HG03378 (cell line): ENCODE results near the gene TAF5L.
A peak's percentile ranks its signal among the peaks of the same experiment; 100 is the strongest.

Source experiments
- ATAC-seq: cut with Tn5 transposase; IDR thresholded peaks from one replicate; pipeline ENCODE4 v1.9.1; 2021; ENCODE audit warnings: mild to moderate bottlenecking, moderate library complexity; ENCODE audit not compliant: unreplicated experiment

Gene TAF5L

DNA sequence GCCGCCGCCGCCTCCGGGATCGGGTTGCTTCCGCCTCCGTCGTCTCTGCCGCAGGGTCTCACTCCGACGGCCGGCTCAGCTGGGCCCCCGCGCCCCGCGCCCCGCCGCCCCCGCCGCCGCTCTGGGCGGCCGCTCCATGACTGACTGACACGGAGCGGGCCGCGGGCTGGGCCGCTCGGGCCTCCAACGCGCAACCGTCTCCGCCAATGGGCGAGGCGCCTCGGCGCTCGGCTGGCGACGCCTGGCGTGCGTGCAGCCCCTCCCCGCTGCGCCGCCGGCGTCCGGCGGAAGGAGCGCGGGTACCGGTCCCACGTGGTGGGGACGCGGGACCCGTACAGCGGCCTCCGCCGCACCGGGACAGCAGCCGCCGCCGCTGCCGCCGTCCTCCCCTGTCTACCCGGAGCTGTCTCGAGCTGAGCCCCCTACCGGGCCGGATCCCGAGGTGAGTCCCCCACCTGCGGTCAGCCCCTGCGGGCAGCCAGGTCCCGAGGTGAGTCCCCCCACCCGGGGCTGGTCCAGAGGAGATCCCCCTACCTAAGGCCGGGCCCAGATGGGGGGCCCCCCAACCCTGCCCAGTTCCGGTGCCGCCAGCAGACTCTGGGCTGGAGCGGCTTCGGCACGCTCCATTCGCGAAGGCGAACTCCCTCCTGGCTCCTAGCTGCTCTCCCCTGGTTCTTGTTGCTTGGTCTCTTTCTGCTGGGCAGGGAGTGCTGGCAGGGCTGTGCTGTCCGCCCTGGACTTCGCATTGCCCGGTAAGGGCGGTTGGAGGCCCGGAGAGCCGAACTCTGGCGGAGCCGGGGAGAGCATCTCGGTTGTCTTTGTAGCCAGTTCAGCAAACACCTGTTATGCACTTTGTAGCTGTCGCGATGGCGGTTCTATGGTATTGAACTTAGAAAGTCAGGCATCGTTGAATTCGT lies at the start of gene TAF5L, which contains the start of gene URB2:
Gene TAF5L (minus strand): TSS at position 208 of the 917 bp plus-strand sequence. CDS start 11,640 bp downstream, outside the sequence.
Gene URB2 (plus strand): TSS at position 333 of the 917 bp plus-strand sequence. CDS start 1,387 bp downstream, outside the sequence.
- ATAC-seq = peak; percentile 59

DNA sequence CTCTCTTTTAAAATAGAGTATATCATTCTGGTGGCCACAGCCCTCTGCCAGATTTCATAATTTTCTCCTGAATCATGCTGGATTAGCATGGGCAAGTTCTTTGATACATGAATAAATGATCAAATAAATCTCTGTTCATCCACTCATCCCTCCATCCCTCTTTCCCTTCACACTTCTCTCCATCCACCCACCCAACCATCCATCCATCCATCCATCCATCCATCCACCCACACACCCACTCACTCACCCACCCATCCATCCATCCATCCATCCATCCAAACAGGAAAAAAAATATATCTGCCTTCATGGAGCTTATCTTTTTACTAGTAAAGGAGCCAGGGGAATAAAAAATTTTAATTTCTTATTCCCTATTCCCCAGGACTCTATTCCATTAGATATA lies 49.5 kb upstream of the TAF5L start:
- ATAC-seq = no peak

DNA sequence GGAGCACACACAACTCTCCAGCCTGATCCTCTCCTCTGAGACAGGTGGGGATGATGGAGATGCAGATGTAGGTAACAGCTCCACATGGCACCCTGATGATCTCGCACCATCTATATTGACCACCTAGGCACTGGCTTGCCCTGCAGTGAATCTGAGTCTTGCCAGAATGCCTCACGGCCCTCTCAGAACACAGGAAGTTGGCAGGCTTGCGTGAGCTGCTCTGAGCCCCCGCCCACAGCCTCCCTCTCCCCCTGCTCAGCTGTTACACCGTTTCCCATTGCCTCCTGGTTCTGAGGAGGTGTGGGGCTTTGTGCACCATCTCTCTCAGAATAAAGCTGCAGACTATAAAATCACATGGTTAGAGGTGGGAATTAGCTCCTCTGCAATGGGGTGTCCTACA lies 48.1 kb upstream of the TAF5L start:
- no peak for ATAC-seq

DNA sequence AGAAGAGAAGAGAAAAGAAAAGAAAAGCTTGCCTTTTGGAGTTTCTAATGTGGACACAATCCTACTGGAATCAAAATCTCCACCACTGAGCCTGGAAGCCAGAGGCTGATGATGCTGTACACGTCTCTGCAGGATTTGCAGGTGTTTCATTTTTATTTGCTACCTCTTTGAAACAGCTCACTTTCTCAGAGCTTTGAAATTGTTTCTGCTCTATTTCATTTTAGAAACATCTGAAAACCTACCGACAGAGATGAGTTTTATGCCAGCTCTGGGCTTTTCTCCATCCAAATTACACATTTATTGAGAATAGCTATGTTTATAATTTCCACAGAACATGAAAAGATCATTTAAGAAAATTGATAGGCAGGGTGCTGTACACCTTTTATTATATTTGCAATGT lies 46.3 kb upstream of the TAF5L start:
- ATAC-seq = no peak

- no peak for ATAC-seq
Measured at GRCh38 chr1:229671310-229671709, 45.4 kb upstream of the TAF5L start.

GRCh38 chr1:229669333-229669732 lies 43.4 kb upstream of the TAF5L start:
- ATAC-seq = no peak

- ATAC-seq = no peak
Measured at GRCh38 chr1:229666585-229666984, 40.7 kb upstream of the TAF5L start.

DNA sequence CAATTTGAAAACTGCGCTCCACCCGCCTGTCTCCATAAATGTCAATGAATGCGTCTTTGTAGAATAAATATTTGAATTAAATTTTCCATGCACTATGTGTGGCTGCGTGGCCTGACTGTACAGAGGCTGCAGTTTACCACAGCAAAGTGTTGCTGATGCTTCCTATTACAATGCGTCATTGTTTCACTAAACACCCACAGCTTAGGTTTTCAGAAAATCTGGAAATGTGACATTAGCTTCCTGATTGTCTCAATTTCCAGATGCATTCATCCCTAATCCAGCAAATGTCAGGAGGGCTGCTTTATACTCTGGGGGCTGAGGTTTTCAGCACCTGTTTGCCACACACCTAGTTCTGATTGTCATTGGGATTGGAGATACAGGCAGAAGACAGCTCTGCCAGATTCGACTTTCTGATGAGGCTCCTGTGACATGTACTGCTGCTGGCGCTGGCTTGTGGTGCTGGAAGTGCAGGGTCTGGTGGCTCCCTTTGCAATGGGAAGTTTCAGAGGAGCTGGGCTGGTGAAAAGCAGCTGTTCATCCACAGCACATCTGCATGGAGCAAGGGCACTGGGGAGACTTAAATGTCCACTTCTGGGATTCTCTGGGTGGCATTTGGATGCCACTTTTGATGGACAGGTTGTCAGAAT lies 40.1 kb upstream of the TAF5L start:
- ATAC-seq = no peak

DNA sequence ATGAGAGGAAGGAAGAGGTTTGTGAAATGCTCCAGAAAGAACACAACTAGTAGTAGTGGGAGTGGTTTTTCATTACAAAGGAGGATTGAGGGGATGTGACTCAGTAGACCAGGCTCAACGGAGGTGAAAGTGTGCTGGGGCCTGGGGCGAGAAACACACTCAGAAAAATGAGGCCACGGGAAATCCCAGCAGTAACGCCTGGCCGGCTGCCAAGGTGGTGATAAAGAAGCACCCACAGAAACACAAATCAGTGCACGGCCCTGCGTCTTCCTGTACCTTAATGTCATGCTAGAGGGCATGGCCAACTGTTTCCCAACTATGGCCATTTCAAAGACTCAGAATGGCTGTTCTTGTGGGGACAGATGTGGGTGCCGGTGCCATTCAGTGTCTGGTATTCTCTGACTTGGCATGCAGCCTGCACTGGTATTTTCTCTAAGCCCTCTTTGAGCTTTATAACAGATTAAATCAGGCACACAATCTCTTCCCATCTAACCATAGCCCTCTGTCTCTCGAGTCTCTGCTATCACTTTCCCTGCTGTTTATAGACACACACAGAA lies 38.3 kb upstream of the TAF5L start:
- ATAC-seq = peak; percentile 56

GRCh38 chr1:229661897-229662296 lies 36.0 kb upstream of the TAF5L start:
- ATAC-seq = no peak

DNA sequence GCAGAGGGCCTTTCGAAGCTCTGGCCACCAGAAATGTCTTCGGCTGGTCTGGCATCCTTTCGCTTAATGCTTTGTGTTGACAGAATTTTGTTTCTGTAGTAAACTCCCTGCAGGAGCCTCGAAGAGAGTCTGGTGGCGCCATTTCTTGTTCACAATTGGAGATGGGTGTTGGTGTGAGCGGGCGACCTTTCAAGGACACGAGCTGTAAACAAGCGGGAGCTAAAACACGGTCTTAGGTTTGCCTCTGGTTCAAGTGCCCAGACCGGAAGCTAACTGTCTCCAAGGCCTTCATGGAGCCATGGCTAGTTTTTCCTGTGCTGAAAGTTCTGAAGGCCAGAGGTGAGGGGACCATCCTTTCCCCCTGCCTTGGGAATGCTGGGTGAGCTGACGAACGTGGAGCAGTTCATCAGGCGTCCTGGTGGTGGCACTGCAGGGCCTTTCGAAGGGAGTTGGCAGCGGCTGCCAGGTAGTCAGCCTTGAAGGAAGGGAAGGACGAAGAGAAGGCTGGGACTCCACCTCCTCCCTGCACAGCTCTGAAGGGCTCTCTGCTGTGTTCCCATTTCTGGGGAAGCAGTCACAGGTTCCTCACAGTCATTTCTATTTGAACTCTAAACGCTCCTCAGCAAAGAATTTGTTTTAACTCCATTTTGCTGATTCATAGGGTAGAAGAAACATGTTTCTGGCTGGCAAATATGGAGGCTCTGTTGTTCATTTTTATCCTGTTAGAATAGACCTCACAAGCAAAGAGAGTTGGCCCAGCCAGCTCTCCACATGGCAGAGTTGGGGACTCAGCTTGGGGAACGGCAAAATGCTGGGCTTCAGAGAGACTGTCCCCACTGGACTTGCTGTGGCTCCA lies 35.3 kb upstream of the TAF5L start:
- no peak for ATAC-seq

- no peak for ATAC-seq
Measured at GRCh38 chr1:229657993-229658755, 32.3 kb upstream of the TAF5L start.

DNA sequence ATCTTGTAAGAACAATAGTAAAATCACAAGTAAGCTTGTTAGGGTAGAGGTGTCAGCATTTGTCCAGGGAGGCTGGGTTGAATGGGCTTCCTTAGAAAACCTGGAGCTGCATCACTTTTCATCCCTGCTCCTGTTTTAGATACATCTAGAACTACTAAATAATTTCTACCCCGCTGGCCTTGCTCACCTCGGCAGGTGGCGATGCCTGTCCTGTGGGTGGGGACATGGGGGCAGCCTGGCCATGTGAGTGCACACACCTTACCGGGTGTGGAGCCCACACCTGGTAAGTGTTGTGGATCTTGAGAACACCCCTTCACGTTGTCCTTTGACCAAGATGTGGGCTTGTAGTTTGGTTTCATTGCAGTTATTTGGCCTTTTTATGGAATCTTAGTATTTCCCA lies 29.9 kb upstream of the TAF5L start:
- ATAC-seq = no peak

GRCh38 chr1:229653420-229653819 lies 27.5 kb upstream of the TAF5L start:
- ATAC-seq = no peak

DNA sequence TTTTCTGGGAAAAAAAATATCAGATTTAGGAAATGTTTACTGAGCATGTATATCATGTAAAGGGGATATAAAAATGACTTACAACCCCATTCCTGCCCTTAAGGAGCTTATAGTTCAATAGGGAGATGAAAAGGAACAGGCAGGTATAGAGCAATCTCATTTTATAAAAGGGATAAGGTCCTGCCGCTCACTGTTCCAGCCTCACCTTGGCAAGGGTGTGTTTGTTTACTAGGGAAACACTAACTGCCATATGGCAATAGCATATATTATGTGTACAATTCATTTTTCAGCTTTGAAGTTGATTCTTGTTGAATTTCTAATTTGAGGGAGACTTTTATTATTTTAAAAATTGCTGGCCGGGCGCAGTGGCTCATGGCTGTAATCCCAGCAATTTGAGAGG lies 25.6 kb upstream of the TAF5L start:
- no peak for ATAC-seq

DNA sequence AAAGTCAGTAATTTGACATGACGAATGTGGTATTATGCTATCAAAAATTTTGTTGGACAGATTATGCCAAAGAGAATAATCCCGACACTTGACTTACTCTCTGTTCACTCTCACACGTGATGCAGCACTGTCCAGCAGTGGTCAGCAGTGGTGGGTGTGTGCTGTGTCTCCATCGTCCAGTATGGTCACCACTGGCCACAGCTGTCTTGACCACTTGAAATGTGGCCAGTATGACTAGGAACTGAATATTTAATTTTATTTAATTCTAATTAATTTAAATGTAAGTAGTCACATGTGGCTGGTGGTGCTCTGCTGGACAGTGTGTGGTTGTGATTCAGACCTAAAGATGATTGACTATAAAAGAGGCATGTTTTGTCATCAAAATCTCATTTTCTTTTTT lies 24.1 kb upstream of the TAF5L start:
- ATAC-seq = no peak

GRCh38 chr1:229648406-229648805 lies 22.5 kb upstream of the TAF5L start:
- no peak for ATAC-seq

DNA sequence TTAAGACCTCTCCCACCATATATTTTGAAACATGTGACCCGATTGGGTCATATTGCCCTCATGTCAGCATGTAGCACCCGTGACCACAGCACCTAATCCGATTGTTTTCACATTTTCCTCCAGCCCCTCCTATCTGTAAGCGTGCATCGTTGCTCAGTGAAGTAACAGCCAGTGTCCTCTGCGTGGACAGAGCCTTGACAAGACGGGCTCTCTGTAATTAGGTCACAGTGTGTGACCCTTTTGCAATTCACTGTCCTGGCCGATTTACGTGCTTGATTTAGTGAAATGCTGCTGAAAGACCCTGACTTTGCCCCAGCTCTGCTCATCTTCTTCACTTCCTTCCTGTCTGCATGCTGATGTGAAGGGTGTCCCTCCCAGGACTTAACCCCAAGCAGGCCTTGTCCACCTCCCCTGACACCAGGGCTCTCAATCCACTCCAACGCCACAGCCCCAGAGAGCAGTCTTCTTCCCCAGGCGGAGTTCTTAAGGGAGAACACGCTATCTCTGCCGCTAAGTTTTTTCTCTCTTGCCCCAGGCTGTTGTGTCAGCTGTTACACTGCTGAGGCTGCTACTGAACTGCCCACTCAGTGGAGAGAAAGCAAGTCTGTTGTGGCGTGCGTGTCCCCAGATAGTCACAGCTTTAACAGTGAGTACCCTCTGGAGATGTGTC lies 19.5 kb upstream of the TAF5L start:
- no peak for ATAC-seq

- no peak for ATAC-seq
Measured at GRCh38 chr1:229643996-229644745, 18.2 kb upstream of the TAF5L start.
